Liver (tissue), 3 donors: ENCODE results near the gene DERA.

Experiments
- ATF3 ChIP-seq: IDR thresholded peaks from 2 replicates; pipeline ENCODE4 v1.6.1; 2016; ENCODE audit warnings: antibody characterized with exemption
- CTCF ChIP-seq: fragments of 150-350 bp; IDR thresholded peaks from 2 replicates; pipeline ENCODE4 v1.5.1; 2017; ENCODE audit warnings: improper control_type of control experiment, low read depth, low read length; ENCODE audit not compliant: missing input control
- EGR1 ChIP-seq, 2 donors: IDR thresholded peaks; 2 replicates each; pipeline ENCODE4 v1.6.1; 2016 to 2018; ENCODE audit warnings: antibody characterized with exemption in 2 of 2, low read depth in 2 of 2
- FOXA1 ChIP-seq: IDR thresholded peaks from 2 replicates; pipeline ENCODE4 v1.6.1; 2016; ENCODE audit warnings: antibody characterized with exemption
- GABPA ChIP-seq, 2 donors: IDR thresholded peaks in 1 of 2; conservative IDR thresholded peaks in 1 of 2; 2 replicates each; pipeline ENCODE4 v1.6.1; 2016; ENCODE audit warnings: antibody characterized with exemption in 2 of 2, mild to moderate bottlenecking in 1 of 2, moderate library complexity in 1 of 2
- JUND ChIP-seq, 2 donors: IDR thresholded peaks; 2 replicates each; pipeline ENCODE4 v1.6.1; 2016; ENCODE audit warnings: antibody characterized with exemption in 2 of 2
- MAX ChIP-seq: IDR thresholded peaks from 2 replicates; pipeline ENCODE4 v1.6.1; 2016; ENCODE audit warnings: antibody characterized with exemption
- RAD21 ChIP-seq, 2 donors: IDR thresholded peaks; 2 replicates each; pipeline ENCODE4 v1.6.1; 2016; ENCODE audit warnings: antibody characterized with exemption in 2 of 2, mild to moderate bottlenecking in 2 of 2
- REST ChIP-seq: IDR thresholded peaks from 2 replicates; pipeline ENCODE4 v1.6.1; 2016; ENCODE audit warnings: antibody characterized with exemption, mild to moderate bottlenecking
- RXRA ChIP-seq, 2 donors: IDR thresholded peaks; 2 replicates each; pipeline ENCODE4 v1.6.1; 2017 to 2018; ENCODE audit warnings: antibody characterized with exemption in 2 of 2, mild to moderate bottlenecking in 1 of 2
- SP1 ChIP-seq: IDR thresholded peaks from 2 replicates; pipeline ENCODE4 v1.6.1; 2018; ENCODE audit warnings: antibody characterized with exemption, mild to moderate bottlenecking
- TAF1 ChIP-seq: conservative IDR thresholded peaks from 2 replicates; pipeline ENCODE4 v1.6.1; 2016; ENCODE audit warnings: antibody characterized with exemption, mild to moderate bottlenecking
- YY1 ChIP-seq: IDR thresholded peaks from 2 replicates; pipeline ENCODE4 v1.6.1; 2016; ENCODE audit warnings: antibody characterized with exemption, mild to moderate bottlenecking
- ZBTB33 ChIP-seq: IDR thresholded peaks from 2 replicates; pipeline ENCODE4 v1.6.1; 2016; ENCODE audit warnings: antibody characterized with exemption
- donor health status: healthy.
- donor health status: healthy.

GRCh38 chr12:15879413-15879812 lies 31.7 kb upstream of the DERA start:
- no peak for TF ChIP-seq CTCF
- peak; percentile 22 for TF ChIP-seq YY1
- no peak for TF ChIP-seq MAX
- no peak for TF ChIP-seq REST
- no peak for TF ChIP-seq ATF3
- TF ChIP-seq GABPA (IDR thresholded peaks at IDR 0.05 in 1 of 2, conservative IDR thresholded peaks at IDR 0.05 in 1 of 2): peak in 1 of 2 donors; percentile 41
- TF ChIP-seq EGR1 (IDR thresholded peaks at IDR 0.05; ENCODE audit: low read depth in 2 of 2): no peak
- no peak for TF ChIP-seq ZBTB33
- no peak for TF ChIP-seq RXRA (IDR thresholded peaks at IDR 0.05)
- TF ChIP-seq RAD21 (IDR thresholded peaks at IDR 0.05): no peak
- no peak for TF ChIP-seq TAF1
- peak; percentile 61 for TF ChIP-seq SP1
- TF ChIP-seq FOXA1: peak; percentile 57
- no peak for TF ChIP-seq JUND (IDR thresholded peaks at IDR 0.05)
